GM20000 (cell line): Measurements from ENCODE around the gene GADD45G.

Source experiments
- DNase-seq: peaks from one replicate; pipeline ENCODE4 v3.0.0; 2012; ENCODE audit warnings: low spot score
- TF ChIP-seq, protein P1 (sequence below): IDR thresholded peaks from 2 replicates; pipeline ENCODE4 v1.5.1; 2012; ENCODE audit warnings: mild to moderate bottlenecking, control low read depth; ENCODE audit errors: extremely low read depth, missing control alignments

The GADD45G gene

DNA sequence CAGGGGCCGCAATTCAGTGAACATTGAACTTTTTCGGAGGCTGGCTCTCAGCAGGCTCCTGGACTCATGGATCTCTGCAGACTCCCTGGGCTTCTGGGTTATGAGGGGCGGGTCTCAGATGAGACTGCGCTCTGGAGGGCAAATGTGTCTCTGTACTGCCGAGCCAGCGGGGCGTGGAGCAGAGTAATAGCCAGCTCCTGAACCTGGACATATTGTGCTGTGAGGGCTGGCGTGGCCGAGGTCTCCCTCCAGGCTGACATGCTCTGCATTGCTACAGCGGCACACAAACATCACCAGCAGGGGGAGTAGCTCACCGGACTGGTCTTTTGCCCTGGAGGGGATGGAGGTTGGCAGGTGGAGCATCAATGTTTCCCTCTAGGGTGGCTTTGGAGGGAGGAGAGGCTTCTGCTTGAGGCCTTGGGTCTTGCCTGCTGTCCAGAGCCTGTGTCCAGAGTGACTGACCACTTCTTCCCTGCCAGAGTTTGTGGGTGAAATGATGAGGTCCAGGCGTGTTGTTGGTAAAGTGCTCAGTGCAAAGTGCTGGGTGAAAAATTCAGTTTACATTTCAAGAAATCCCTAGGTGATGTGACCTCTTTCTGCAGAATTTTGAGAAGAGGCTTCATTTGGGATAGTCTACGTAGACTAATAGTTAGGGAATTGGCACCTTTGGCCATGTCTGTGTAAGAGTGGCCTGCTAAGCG lies 10.9 kb upstream of the GADD45G start:
- peak; percentile 70 for DNase-seq
- TF ChIP-seq, protein P1, sequence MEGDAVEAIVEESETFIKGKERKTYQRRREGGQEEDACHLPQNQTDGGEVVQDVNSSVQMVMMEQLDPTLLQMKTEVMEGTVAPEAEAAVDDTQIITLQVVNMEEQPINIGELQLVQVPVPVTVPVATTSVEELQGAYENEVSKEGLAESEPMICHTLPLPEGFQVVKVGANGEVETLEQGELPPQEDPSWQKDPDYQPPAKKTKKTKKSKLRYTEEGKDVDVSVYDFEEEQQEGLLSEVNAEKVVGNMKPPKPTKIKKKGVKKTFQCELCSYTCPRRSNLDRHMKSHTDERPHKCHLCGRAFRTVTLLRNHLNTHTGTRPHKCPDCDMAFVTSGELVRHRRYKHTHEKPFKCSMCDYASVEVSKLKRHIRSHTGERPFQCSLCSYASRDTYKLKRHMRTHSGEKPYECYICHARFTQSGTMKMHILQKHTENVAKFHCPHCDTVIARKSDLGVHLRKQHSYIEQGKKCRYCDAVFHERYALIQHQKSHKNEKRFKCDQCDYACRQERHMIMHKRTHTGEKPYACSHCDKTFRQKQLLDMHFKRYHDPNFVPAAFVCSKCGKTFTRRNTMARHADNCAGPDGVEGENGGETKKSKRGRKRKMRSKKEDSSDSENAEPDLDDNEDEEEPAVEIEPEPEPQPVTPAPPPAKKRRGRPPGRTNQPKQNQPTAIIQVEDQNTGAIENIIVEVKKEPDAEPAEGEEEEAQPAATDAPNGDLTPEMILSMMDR = peak; percentile 87

DNA sequence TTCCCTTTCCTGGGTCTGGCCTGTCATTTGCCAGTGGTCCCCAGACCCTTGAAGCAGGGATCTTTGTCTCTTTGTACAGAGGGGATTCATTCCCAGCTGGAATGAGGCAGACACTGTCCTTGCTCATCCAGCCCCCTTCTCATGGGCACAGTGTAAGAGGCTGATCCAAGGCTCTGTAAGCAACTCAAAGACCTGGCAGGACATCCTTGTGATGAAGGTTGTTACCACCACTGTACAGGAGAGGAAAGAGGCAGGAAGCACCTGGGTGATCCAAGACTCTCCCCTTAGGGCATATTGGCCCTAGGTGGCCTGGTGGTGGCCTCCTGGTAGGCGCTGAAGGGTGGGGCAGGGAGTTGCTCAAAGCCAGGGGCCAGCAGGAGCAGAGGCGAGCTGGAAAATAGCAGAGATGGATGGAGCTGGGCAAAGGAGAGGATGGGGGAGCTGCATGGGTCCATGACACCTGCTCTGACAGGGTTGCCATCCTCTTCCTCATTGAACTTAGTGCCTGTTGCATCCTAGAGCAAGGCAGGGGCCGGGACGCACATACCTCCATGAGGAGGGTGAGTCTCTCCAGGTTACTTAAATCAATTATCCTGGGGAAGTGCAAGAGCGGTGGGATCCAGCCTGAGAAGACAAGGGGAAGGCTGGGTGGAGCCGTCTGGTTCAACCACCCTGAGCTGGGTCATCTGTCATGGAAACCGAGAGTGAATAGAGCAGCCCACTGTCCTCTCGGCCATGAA lies 9.8 kb upstream of the GADD45G start:
- DNase-seq = no peak
- TF ChIP-seq, protein P1 = no peak

DNA sequence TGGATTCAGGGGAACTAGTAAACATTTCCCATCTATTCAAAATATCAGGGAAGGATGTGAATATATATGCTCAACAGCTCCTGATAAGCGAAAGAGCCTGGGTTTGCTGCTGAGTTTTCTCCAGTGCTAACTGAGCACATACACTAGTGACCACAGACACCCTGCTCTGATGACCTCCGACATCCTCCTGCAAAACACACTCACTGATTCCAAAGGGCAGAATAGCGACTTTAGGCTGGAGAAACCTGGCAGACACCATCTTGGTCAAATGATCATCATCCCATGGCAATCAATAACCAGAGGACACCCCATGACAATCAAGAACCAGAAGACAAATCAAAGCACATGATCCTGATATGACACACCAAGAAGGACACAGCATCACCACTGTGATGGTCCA lies 9.2 kb upstream of the GADD45G start:
- TF ChIP-seq, protein P1 = no peak
- no peak for DNase-seq

DNA sequence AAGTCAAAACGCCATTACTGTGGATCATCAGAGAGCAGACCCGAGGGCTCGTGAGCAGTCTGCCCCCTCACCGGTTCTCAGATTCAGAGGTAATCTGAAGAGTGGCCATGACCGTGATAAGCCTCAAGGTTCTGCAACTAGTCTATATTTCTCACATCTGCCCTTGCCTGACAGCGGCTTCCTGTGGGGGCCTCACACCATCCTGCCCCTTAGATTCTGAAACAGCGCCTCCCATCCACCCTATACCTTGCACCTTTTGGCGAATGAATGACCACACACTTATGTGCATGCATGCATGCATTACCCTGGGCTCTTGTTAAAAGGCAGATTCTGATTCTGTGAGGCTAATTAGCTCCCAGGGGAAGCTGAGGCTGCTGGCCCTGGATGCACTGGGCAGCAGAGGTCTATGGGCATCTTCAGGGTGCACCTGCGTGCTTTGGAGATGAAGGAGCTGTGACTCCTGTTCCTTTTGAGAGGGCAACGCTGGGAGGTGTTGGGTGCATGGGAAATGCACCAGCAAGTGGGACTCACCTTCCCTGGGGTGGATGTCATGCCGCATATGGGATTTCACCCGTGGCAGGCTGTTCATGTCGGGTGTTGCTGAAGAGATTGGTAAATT lies 7.8 kb upstream of the GADD45G start:
- DNase-seq = no peak
- TF ChIP-seq, protein P1 = no peak

DNA sequence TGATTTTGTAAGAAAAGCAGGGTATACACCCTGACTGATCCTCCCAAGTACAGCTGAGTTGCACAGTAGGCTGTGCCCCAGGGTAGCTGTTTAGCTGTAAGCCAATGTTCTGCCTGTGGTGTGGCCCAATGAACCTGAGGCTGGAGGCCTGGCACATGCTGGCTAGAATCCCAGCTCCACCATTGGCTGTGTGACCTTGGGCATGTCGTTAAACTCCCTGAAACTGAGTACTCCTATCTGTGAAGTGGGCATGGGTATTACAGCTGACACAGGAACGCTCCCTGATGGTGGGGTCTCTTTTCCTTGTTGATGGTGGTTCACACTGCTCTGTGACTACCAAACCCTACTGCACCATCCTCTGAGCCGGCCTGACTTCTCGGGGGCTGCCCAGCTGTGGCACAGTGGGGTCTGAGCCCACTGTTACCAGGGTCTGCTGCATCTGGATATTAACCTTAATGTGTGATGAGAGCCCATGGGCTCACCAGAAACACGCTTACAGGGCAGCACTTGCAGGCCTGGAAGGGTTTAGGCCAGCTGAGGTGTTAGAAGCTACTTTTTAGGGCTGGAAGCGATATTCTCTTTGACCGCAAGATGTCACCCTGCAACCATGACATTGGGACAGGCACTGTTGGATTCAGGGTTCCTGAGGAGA lies 7.0 kb upstream of the GADD45G start:
- TF ChIP-seq, protein P1 = peak; percentile 65
- DNase-seq = peak; percentile 61

DNA sequence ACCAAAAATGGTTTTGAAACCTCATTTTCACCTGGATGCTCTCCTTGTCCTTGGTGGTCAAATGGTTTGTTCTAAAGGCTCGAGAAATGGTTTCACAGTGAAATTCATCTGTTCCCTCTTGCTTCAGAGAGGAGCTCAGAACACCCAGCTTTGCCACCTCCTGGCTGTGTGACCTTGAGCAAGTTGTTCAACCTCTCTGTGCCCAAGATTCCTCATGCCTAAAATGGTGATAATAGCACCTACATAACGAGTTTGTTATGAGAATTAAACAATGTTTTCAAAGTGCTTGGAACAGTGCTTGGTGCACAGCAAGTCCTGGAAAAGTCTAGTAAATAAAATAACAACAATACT lies 6.5 kb upstream of the GADD45G start:
- TF ChIP-seq, protein P1 = no peak
- no peak for DNase-seq

DNA sequence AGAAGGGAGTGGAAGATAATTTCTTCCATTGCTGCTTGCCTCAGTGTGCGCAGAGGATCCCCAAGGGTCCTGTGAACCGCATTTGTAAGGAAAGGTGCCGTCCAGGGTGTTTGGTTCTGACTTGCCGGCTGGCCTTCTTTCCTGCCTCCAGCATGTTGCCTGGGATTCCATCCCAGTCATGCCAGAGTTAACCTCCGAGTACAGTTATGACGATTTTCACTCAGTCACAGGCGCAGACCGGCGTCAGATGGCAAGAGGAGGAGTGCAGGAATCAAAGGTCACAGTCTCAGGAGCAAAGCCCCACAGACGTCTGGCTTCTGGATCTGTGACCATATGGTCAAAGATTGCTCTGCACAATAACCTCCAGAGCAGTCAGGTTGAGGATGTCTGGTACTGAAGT lies 5.9 kb upstream of the GADD45G start:
- TF ChIP-seq, protein P1 = no peak
- DNase-seq = no peak
